Dendritic cell treated with granulocyte-macrophage colony-stimulating factor and Interleukin-4, amounts not matched to agents 40 ng/mL and 50 ng/mL, for 4 days (primary cell): ENCODE measurements around the gene HLF.

Source experiments
- H3K27ac Mint-ChIP-seq: one replicate; pipeline ENCODE4 v1.8.0; 2022; ENCODE audit warnings: mild to moderate bottlenecking, mixed read lengths
- H3K27me3 Mint-ChIP-seq: one replicate; pipeline ENCODE4 v1.8.0; 2022; ENCODE audit warnings: mild to moderate bottlenecking, mixed read lengths
- H3K36me3 Mint-ChIP-seq: one replicate; pipeline ENCODE4 v1.8.0; 2022; ENCODE audit warnings: low read depth, mixed read lengths
- H3K4me1 Mint-ChIP-seq: one replicate; pipeline ENCODE4 v1.8.0; 2022; ENCODE audit warnings: low read depth, mixed read lengths
- H3K4me3 Mint-ChIP-seq: one replicate; pipeline ENCODE4 v1.8.0; 2022; ENCODE audit warnings: mild to moderate bottlenecking, moderate library complexity, mixed read lengths
- H3K9me3 Mint-ChIP-seq: one replicate; pipeline ENCODE4 v1.8.0; 2022; ENCODE audit warnings: mixed read lengths
- intact Hi-C: fragments of 100-400 bp; cut with micrococcal nuclease; formaldehyde crosslinking; loops from one replicate; pipeline ENCODE4 v1.15.0; 2022

The HLF gene

DNA sequence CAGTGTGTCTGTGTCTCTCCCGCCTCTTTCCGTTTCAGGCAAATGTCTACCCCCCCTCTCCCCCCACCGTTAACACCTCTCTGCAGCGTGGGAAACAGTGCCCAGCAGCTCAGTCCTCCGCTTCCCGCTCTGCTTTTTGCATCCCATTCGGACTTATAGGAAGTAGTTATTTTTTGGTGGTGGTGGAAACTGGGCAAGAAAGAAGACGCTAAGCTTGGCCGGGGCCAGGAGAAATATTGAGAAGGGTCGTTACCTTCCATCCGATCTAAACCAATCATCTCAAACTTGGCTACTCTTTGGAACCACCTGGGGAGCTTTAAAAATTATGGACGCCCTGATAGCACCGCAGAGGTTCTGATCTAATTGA, 499 bp upstream of the HLF start:
- Mint-ChIP-seq H3K4me3 (peak overlapping the region; percentile 62), H3K36me3 (no peaks in the 10 kb centered on the region), H3K27ac (no peak overlapping the region), H3K4me1 (peaks cover 26% of the 10 kb centered on the region), H3K9me3 (peaks cover 8% of the 10 kb centered on the region), H3K27me3 (peaks cover 81% of the 10 kb centered on the region)
- intact Hi-C loops = loop anchor here (2.0 kb wide), 1 partner anchor 25 kb away; no protein-coding TSS in a partner anchor

DNA sequence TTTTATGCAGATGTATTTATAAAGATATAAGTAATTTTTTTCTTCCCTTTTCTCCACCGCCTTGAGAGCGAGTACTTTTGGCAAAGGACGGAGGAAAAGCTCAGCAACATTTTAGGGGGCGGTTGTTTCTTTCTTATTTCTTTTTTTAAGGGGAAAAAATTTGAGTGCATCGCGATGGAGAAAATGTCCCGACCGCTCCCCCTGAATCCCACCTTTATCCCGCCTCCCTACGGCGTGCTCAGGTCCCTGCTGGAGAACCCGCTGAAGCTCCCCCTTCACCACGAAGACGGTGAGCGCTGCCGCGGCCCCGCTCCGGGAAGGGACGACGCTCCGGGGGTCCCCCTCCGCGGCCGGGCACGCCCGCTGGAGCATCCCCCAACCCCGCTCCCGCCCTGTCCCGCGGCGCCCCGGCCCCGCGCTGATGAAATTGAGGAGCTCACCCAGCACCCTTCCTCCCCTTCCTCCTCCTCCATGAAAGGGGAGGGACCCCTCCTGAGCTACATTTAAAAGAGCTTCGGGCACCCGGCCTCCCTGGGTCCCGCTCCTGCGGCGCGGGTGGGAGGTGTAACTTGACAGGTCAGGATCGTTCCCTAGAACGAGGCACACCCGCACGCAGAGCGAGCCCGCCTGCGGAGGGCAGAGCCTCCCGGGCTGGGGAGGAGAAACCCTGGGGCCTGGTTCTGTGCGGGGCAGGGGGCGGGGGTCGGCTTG, 706 bp downstream of the HLF start:
- H3K4me3 Mint-ChIP-seq = peak overlapping the region; percentile 39
- H3K9me3 Mint-ChIP-seq = peaks cover 8% of the 10 kb centered on the region
- peaks cover 87% of the 10 kb centered on the region for H3K27me3 Mint-ChIP-seq
- no peak overlapping the region for H3K27ac Mint-ChIP-seq
- peaks cover 26% of the 10 kb centered on the region for H3K4me1 Mint-ChIP-seq
- intact Hi-C loops = loop anchor here (2.0 kb wide), 1 partner anchor 27 kb away; no protein-coding TSS in a partner anchor
- H3K36me3 Mint-ChIP-seq = no peaks in the 10 kb centered on the region

DNA sequence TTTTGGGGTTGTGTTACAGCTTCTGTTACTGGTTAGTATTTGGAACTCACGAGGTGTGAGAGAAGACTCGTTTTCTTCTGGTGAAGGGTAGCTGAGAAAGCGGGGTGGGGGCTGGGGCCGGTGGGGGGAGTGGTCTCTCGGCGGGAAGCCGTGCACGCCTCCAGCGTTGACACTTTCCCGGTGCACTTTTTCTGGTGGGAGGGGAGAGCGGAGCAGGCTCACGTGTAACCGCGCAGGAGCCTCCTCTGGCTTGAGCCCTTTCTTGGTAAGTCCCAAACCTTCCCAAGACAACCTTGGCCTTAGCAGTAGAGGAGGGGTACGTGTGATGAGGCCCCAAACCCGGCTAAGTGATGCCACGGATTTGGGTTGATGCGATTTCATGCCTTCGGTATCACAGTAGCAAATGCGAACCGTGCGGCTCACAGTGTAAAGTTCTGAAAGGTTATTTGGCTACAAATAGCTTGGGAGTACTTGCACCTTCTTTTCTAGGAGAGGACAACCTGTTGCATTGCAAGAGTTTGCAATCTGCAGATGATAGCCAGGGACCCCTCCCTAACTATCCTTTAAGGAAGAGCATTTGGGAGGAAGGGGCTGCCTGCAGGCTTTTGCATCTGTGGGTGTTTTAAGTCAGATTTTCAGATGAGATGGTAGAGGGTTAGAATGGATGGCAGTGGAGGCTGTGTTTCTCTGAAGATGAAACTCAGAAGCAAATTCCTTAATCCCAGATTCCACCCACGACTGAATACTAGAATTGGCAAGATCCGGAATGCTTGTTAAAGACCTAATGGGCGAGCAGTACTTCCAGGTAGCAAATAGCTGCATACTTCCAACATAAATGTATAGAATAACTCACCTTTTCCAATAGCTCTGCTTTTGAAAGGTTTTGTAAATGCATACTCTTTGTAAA, 1.5 kb downstream of the HLF start:
- H3K27ac Mint-ChIP-seq = no peak overlapping the region
- H3K9me3 Mint-ChIP-seq = peaks cover 3% of the 10 kb centered on the region
- H3K4me1 Mint-ChIP-seq = peaks cover 26% of the 10 kb centered on the region
- H3K36me3 Mint-ChIP-seq = no peaks in the 10 kb centered on the region
- no peak overlapping the region for H3K4me3 Mint-ChIP-seq
- peaks cover 87% of the 10 kb centered on the region for H3K27me3 Mint-ChIP-seq
- intact Hi-C loops = no loop called here

DNA sequence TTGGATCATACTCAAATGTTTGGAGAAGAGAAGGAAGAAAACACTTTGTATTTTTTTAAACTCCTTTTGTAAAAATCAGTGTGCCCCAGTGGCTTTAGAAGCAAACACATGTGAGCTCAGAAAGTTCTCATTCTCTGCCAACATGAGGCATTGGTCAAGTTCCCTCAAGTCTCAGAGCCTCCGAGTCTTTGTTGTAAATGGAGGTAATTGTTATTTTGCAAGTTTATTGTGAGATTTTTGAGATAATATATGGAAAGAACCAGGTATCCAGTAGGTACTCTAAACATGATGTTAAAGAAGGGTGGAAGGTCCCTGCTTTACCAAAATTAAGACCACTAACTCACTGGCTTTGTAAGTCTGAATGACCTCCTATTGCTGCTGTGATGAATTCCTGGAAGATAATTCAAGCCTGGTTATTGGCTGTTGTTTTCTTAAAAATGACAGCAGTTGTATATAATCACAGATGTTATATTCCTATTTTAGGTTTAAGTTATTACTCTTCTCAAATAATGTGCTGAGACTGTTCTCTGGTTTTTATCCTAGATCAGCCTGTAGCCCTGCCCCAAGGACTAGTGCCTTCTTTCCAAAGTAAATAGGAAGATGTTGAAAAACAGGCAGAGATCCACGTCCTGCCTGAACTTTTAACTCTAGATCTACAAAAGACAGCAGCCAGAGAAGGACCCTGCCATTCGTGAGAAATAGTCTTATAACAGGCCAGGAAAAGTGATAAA, 2.4 kb downstream of the HLF start:
- intact Hi-C loops = no loop called here
- Mint-ChIP-seq H3K9me3 (no peaks in the 10 kb centered on the region), H3K4me1 (peaks cover 26% of the 10 kb centered on the region), H3K36me3 (no peaks in the 10 kb centered on the region), H3K4me3 (no peak overlapping the region), H3K27me3 (peaks cover 88% of the 10 kb centered on the region), H3K27ac (no peak overlapping the region)

DNA sequence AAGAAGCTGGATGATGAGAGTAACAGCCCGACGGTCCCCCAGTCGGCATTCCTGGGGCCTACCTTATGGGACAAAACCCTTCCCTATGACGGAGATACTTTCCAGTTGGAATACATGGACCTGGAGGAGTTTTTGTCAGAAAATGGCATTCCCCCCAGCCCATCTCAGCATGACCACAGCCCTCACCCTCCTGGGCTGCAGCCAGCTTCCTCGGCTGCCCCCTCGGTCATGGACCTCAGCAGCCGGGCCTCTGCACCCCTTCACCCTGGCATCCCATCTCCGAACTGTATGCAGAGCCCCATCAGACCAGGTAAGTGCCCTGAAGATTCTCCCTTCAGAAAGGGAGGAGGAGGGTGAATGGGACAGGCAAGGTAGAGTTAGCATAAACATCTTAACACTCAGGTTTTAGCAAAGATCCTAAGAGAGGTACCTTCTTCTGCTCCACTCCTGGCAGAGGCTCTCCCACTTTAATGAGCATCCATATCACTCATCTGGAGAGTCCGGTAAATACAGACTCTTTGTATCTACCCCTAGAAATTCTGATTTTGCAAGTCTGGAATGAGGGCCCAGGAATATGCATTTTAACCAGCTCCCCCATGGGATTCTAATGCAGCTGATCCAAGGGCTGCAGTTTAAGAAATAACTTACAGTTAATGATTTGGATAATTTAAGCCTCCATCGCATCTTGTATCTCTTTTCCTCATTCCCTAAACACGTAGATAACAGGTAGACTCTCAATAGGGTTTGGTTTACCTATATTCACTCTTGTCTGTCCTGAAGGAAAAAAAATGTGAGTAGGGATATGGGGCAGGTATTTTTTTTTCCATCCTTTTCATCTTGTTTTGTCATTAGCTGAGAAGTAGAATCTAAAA, 3.3 kb downstream of the HLF start:
- Mint-ChIP-seq H3K27me3 (peaks cover 87% of the 10 kb centered on the region), H3K4me3 (no peak overlapping the region), H3K4me1 (peaks cover 26% of the 10 kb centered on the region), H3K9me3 (no peaks in the 10 kb centered on the region), H3K27ac (no peak overlapping the region), H3K36me3 (no peaks in the 10 kb centered on the region)
- intact Hi-C loops = no loop called here

DNA sequence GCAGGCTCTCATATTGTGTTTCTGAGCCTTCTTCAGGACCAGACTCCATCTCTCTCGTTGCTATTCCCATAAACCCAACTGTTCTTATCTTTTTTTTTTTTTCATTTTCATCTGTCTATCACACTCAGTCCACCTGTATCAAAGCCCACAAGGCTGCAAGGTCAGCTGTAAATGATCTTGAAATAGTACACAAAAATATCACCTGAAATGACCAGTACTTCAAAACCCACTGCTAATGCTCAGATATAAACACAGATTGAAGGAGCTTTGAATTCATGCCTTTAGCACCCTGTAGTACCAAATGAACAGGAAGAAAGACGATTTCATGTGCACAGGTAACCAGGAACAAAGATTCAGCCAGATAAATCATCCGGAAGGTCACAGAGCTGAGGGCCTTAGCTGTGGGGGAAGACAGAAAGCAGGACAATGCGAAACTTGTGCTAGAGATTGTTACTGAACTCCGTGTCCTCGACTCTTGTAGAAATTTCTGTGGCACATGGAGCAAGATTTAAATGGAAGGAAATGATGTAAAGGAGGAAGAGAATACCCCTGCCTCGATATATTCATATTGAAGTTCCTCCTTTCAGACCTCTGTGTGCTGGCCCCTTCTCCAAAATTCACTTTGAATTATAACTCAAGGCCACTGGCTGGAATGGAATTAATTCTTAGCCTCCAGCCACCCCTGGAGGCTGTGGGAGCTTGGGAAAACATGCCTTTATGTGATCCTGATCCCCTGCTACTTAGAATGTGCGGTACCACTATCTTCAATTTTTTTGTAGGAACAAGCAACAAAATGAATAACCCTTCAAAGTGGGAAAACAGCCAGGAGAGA, 4.1 kb downstream of the HLF start:
- intact Hi-C loops = no loop called here
- no peak overlapping the region for H3K27ac Mint-ChIP-seq
- no peak overlapping the region for H3K4me3 Mint-ChIP-seq
- peaks cover 86% of the 10 kb centered on the region for H3K27me3 Mint-ChIP-seq
- no peaks in the 10 kb centered on the region for H3K9me3 Mint-ChIP-seq
- H3K4me1 Mint-ChIP-seq = peaks cover 19% of the 10 kb centered on the region
- H3K36me3 Mint-ChIP-seq = no peaks in the 10 kb centered on the region

DNA sequence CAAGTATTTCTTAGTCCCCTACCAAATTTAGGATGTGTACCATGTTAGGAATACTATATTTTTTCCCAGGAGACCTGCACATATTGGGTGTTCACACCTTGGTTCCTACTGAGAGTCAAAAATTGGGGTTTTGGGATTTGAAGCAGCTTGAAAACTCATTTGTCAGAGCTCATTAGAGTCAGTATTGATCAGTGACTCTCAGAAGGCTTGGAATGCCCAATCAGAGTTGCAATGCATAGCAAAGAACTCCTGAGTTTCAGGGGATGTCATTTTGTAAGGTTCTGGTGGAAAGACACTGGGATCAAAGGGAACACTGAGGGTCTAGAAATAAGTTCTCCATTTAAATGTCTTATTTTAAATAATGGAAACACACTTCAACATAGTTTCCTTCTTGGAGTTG, 5.1 kb downstream of the HLF start:
- Mint-ChIP-seq H3K27me3 (peaks cover 84% of the 10 kb centered on the region), H3K4me3 (no peak overlapping the region), H3K27ac (no peak overlapping the region), H3K36me3 (no peaks in the 10 kb centered on the region), H3K4me1 (peaks cover 9% of the 10 kb centered on the region), H3K9me3 (no peaks in the 10 kb centered on the region)
- intact Hi-C loops = no loop called here

DNA sequence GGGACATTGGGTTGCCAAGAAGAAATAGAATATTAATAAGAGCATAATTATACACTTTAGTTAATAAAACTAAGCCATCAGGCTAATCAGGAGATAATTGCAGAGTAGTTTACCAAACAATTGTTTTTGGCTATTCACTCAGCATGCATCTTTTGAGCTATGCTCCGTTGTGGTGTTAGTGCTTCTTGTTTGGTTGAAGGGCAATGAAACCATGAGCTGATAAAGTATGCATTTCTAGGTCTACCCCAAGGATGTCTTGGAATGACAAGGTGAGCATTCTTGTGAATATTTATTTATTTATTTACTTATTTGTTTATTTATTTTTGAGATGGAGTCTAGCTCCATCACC, 6.4 kb downstream of the HLF start:
- peaks cover 74% of the 10 kb centered on the region for H3K27me3 Mint-ChIP-seq
- H3K9me3 Mint-ChIP-seq = no peaks in the 10 kb centered on the region
- intact Hi-C loops = no loop called here

DNA sequence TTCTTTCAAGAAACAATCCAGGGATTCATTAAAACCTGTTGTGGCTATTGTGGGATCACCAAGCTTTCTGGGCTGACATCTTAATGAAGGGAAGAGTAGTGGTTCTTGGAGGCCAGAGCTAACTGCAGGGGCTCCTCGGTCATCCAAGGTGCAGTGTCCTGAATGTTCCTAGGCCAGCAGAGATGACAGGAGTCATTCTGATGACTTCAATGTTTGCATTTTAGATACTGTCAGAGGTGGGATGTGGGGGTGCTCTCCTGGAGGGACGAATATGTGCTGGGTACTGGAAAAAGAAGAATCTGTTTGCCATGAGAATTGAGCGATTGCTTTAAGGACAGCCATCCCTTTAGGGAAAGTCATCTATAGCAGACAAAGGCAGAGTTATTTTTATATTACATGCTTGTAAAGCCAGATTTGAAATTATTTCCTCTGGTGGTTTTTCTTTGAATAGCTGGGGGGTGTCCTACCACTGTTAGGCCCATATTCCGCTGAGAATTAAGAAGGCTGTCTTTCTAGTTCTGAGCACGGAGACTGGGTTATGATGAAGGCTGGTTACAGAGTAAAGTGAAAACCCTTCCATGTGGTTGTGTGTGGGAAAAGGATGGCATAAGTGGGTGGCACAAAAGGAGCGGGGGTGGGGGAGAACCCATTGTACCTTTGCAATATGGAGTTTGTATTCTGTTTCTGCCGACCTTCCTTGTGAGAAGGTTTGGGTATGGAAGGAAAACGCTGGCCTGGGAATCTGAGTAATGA, 7.4 kb downstream of the HLF start:
- Mint-ChIP-seq H3K27ac (no peak overlapping the region), H3K36me3 (no peaks in the 10 kb centered on the region), H3K4me1 (no peaks in the 10 kb centered on the region), H3K27me3 (peaks cover 65% of the 10 kb centered on the region), H3K9me3 (no peaks in the 10 kb centered on the region), H3K4me3 (no peak overlapping the region)
- intact Hi-C loops = no loop called here

More for the DNA sequence above, 6.4 kb downstream of the HLF start:
- Mint-ChIP-seq H3K27ac (no peak overlapping the region), H3K4me1 (no peaks in the 10 kb centered on the region), H3K36me3 (no peaks in the 10 kb centered on the region), H3K4me3 (no peak overlapping the region)

DNA sequence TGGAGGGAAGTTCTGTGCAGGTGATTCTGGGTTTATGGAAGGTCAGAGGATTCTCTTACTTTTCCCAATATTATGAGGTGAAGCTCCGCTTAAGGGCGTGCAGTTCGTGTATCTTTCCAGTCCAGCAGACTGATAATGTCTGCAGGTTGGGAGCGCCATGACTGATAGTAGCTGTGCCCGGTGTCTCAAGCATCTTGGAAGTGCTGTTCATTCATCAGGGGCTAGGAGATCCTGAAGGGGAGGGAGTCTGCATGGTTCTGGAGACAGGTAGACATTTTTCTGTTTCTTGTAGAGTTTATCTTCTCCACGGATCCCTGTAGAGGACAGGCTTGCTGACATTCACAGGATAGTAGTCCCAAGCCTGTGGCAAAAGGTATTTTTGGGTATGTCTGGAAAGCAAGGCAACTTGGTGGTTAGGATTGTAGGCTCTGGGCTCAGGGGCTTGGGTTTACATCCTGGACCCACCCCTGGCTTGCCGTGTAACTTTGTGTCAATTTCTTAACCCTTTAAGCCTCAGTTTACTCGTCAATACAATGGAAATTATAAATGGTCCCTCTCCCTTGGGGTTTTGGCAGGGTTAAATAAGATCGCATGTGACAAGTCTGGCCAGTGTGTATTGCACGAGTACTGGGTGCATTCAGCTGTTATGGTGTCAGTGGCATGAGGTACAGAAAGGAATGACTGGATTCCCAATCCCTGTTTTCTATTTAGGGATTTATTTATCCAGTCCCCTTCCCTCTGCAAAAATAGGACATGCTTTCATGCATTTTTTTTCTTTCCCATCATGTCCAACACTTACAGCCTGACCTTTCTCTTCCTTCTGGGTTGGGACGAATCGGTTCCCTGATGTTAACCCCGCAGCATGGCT, 8.2 kb downstream of the HLF start:
- no peaks in the 10 kb centered on the region for H3K36me3 Mint-ChIP-seq
- H3K9me3 Mint-ChIP-seq = no peaks in the 10 kb centered on the region
- H3K4me3 Mint-ChIP-seq = no peak overlapping the region
- H3K27me3 Mint-ChIP-seq = peaks cover 56% of the 10 kb centered on the region
- no peaks in the 10 kb centered on the region for H3K4me1 Mint-ChIP-seq
- intact Hi-C loops = no loop called here
- H3K27ac Mint-ChIP-seq = no peak overlapping the region

DNA sequence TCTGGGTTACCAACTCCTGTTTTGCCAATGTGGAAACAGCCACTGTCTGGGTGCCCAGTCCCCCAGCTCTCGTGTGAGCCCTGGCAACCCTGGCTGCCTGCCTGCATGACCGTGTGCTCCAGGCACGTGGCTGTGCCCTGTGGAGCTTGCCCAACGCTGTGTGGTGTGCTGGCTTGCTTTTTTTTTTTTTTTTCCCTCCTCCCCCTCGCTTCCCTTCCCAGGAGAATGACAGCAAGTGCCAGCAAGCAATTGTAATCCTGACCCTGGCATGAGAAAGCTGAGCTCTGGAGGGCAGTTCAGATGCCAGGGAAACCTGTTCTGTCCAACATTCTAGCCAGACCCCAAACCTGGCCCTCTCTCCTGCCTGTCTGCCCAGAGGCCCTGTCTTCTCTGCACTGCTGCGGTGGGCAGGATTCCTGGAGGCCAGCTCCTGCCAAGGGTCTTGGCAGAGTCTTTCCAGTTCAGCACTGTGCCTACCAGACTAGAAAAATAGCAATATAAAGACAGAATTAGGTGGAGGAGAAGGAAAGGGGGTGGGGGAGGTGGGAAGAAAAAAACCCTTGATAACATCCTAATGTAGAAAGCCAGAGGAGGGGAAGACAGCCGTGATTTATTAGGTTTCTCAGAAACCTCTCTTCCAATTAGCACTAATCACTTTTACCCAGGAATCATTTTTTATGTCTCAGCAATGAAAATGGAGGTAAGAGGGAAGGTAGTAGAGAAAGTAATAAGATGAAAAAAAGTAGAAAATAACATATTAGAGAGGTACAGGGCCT, 9.0 kb downstream of the HLF start:
- H3K27ac Mint-ChIP-seq = no peak overlapping the region
- H3K4me1 Mint-ChIP-seq = no peaks in the 10 kb centered on the region
- H3K9me3 Mint-ChIP-seq = no peaks in the 10 kb centered on the region
- no peak overlapping the region for H3K4me3 Mint-ChIP-seq
- H3K36me3 Mint-ChIP-seq = no peaks in the 10 kb centered on the region
- intact Hi-C loops = no loop called here
- peaks cover 48% of the 10 kb centered on the region for H3K27me3 Mint-ChIP-seq
